Activated CD8-positive, alpha-beta memory T cell treated with anti-CD3 and anti-CD28 coated beads, Interleukin-2, amount 50 U/mL, for 4 hours (primary cell): ENCODE measurements around the gene RETSAT.
"Not testable (repeated sequence)": the region's sequence is repeated elsewhere in the genome, so short reads cannot be mapped to it uniquely, and the experiment has no call there.

Experiments used
- DNase-seq: peaks from one replicate; pipeline ENCODE4 v3.0.0-alpha.2; 2020

The RETSAT gene

DNA sequence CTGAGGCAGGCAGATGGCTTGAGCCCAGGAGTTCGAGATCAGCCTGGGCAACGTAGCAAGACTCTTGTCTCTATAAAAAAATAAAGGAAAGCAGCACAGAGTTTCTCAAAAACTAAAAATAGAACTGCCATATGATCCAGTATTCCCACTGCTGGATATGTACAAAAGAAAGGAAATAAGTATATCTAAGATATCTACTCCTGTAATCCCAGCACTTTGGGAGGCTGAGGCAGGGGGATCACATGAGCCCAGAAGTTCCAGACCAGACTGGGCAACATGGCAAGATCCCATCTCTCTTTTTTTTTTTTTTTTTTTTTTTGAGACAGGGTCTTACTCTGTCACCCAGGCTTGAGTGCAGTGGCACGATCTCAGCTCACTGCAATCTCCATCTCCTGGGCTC, 24.6 kb downstream of the RETSAT start:
- DNase-seq, result not testable (repeated sequence)

GRCh38 chr2:85329181-85329651, 25.1 kb downstream of the RETSAT start:
- DNase-seq, result no peak

DNA sequence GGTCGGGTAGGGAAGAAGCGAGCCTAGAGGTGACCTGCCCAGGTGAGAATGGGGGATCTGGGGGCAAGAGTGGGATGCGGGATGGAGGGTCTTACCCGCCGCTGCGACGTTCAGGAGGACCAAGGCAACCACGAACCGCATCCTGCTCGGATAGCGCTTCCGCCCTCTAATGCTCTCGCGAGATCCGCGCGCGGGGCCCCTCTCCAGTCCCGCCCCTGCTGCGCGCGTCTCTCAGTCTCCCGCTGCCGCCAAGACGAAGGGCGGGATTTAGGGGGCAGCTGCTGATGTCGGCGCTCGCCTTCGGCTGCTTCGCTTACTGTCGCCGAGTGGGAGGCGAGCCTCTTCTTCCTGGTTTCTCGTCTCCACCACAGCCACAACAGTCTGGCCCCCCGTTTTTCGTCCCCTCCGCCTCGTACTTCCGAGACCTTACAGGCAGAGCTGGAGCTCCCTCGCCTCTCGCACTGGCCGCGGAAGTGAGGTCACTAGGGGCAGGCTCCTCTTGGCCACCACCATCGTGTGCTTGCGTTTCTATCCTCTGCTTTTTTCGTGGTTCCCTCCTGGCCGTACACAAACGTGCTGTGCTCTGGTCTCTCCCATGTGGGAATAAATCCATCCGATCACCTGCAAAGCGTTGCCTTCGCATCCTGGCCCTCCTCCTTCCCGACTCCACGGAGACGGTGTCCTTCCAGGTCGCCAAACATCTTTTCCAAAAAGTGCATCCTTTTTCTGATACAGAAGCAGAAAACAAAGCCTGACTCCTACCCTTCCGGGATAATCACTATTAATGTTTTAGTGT, 26.3 kb downstream of the RETSAT start, which contains the start of gene TGOLN2:
TGOLN2 (minus strand) TSS at position 168 of the 796 bp plus-strand sequence; CDS start at position 141, 27 bp downstream.
- DNase-seq, result peak; percentile 95

DNA sequence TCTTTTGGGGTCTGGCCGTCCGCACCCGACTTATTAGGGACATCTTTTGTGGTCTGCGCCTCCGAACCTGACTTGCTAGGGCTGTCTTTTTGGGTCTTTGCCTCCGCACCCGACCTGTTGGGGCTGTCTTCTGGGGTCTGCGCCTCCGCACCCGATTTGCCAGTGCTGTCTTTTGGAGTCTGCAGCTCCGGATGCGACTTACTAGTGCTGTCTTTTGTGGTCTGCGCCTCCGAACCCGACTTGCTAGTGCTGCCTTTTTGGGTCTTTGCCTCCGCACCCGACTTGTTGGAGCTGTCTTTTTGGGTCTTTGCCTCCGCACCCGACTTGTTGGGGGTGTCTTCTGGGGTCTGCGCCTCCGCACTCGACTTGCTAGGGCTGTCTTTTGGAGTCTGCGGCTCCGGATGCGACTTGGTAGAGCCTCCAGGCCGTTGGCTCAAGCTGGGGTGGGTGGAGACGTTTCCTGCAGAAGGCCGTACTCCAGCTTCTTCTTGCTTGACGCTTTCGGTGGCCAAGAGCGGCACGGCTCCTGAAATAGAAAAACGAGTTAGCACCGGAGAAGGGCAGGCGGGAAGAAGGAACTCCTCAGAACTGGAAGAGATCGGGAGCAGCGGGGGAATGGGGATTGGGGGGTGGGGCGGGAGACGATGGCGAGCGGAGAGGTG, 27.0 kb downstream of the RETSAT start:
- peak; percentile 48 for DNase-seq

GRCh38 chr2:85326406-85327159, 27.7 kb downstream of the RETSAT start:
- peak; percentile 39 for DNase-seq

DNA sequence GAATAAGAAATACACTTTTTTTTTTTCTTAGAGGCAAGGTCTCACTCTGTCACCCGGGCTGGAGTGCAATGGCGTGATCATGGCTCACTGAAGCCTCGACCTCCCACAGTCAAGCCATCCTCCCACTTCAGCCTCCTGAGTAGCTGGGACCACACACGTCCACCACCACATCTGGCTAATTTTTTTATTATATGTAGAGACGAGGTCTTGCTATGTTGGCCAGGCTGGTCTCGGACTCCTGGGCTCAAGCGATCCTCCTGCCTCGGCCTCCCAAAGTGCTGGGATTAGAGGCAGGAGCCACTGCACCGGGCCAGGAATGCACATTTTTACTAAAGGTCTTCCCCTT, 28.9 kb downstream of the RETSAT start:
- no peak for DNase-seq

DNA sequence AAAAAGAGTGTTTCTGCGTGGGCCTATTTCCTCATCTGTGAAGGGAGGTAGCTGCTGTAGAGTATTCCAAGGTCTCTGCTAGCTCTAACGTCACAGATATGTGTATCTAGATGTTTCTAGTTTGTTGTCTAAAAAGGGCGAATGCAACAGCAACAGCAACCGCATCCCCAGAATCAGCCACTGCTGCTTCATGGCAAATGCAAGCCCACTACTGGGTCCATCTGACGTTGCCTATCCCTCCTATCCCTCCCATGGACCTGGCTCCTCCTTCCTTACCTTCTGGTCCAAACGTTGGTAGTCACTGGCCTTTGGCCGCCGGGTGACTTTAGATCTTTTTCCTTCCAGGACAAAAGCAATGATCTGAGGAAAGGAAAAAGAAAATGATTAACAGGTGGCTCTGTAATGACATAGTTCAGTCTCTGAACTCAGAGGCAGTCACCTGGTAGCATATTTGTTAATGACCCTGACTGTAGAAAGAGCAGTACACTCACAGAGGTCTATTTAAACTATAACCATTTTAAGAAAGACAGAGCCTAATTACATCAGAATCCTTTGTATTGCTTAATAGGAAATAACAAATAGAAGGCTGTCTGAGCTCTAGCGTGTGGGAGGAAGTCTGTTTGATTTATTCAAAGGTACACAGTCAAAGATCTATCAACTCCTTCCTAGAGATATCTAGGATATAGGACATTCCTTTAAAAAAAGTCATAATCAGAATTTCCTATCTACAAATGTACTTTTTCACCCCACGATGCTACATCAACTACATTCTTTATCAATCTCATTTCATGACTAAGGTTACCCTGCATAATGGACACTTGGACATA, 29.5 kb downstream of the RETSAT start:
- no peak for DNase-seq

- DNase-seq, result not testable (repeated sequence)
These were observed 30.4 kb downstream of the RETSAT start for GRCh38 chr2:85323988-85324367.

DNA sequence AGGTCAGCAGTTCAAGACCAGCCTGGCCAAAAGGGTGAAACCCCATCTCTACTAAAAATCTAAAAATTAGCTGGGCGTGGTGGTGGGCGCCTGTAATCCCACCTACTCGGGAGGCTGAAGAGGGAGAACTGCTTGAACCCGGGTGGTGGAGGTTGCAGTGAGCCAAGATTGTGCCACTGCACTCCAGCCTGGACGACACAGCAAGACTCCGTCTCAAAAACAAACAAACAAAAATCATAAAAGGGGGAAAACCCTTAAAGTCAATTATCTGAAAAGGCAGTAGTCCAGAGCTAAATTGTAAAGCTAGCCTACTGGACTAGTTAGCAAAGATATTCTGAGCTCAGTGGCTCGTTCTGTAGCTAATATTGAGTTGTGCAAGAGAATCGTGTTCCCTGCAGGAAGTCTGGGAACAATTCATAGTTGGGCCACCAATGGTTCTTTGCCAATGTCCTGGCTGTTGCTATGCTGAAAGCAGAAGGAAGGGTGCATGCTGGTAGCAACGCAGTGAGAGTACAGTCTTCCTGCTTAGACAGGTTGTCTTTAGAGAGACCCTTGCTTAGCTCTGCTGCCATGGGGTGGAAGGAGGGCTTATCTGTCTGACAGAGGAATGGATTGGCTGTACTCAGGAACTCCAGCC, 30.9 kb downstream of the RETSAT start:
- DNase-seq, result no peak

DNA sequence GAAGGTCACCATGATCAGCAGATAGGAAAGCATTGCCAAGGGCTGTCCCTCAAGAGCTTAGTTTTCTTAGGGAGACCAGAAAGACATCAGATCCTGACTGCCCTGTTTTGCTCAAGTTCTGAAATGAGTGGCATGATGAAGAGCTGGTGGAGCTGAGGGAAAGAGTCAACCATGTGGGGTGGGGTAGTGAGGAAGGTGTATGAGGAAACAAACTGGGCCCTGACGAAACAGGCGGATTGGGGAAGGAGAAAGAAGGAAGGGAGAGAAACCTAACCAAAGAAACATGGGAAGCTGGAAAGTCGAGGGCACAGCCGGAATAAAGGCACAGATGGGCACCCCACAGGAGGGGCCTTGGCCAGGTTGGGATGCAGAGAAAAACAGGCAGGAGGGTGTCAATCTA, 34.5 kb downstream of the RETSAT start:
- no peak for DNase-seq

DNA sequence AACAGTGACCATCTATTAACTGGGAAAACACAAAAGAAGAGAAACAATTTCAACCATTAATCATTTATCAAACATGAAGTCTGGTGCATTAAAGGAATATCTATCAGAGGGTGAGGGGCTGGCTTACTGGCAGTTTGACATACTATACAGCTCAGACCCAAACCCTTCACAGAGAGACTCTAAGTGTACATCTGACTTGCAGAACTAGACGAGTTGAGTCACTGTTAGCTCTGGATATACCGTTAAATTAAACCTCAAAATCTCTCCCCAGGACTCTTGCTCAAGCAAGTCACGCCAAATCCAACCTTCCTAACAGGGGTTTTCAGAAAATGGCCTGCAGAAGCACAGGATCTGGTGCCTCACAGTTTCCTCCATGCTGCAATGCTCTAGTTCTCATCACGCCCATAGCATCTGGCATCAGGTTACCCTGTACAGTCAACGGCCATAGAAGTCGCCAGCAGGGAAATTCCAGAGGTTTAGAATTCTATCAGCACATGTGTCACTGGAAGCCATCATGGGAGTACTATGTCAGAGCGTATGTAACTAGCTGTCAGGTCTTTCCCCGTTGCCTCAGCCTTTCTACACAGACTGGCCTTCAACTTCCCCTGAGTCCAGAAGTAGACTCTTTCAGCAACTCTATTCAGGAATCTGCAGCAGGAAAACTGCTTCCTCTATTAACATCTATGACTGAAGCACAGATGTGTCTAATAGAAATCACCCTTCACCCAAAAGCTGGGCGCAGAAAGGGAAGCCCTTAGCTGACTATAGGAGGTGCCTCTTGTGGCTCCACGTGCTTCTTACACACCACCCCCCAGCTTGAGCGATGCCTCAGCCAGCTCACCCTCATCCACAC, 35.9 kb downstream of the RETSAT start:
- no peak for DNase-seq

DNA sequence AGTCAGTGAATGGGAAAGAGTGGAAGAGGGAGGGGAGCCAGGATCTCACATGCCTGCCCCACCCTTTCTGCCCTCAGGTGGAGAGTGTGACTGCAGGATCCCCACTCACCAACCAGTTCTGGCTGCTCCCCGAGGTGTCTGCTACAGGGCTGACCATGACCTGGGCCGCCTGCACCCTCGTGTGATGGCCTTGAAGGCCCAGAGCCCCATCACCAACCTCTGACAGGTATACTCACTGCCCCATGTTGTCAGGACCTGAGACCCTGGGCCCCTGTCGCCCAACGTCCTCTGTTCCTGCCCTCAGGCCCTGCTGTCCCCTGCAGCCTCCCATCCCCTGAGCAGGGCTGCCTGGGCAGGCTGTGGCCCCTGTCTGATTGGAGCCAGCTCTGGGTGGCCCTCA, 38.4 kb downstream of the RETSAT start:
- DNase-seq, result not testable (repeated sequence)

GRCh38 chr2:85314884-85315242, 39.5 kb downstream of the RETSAT start:
- no peak for DNase-seq

GRCh38 chr2:85312404-85312803, 41.9 kb downstream of the RETSAT start:
- DNase-seq, result no peak

DNA sequence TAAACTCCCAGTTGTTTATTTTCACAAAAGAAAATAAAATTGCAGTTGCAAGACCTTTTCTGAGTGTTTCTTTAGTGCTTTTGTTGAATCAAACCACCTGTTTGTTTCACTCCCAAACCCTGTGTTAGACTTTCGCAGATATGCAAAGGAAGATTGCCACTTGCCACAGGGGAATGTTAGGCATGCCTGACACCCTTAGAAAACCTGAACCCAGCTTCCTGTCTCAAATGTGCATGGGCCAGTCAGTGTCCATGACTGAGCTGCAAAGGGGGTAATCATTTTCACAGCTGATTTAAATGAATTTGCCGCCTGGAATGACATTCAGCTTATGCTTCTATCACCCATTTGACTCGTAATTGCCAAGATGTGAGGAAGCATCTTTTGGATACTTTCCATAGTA, 44.0 kb downstream of the RETSAT start:
- DNase-seq, result no peak

DNA sequence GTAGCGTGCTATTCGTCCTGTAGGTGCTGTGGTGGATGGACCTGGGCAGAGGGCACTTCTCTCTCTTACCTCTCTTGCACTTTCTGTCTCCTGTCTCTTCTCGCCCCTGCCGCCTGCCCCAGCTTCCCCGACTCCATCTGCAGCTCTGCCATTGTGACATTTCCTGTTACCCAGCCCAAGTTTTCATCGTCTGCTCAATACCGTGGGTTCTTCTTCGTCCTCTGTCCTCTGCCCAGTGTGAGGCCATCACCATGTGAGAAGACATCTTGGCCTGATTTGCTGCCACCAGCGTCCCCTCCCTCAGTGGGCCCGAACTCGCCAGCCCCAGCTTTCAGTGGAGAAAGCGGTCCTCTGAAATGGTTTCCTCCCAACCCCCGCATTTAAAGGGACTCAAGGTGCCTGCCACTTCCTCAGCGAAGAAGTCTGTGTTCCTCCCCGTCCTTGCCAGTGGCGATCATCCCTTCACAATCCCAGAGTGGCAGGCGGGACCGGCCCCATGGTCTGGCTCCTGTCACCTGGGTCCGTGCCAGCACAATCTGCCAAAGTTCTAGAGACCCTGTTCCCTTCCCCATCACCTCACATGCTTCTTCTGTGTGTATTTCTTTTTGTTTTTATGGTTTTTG, 44.5 kb downstream of the RETSAT start:
- DNase-seq, result no peak

- no peak for DNase-seq
These were observed 45.3 kb downstream of the RETSAT start for GRCh38 chr2:85308896-85309555.

- DNase-seq, result no peak
These were observed 46.1 kb downstream of the RETSAT start for GRCh38 chr2:85308201-85308600.

DNA sequence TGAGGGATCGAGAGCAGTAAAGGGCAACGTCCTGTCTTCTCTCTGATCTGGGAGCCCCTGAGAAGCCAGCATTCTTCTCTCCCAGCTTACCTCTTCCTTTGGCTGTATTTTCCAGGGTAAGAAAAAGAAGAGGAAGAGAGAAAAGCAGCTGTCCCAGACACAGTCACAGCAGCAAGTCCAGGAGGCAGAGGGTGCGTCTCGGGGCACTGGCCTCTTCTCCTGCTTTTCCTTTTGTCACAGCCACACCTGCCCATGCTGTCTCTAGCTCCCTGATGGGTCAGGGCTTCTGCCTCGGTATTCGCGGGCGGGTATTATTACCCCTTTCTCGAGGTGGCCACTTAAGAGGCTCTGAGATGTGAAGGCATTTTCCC, 46.8 kb downstream of the RETSAT start:
- DNase-seq, result no peak

DNA sequence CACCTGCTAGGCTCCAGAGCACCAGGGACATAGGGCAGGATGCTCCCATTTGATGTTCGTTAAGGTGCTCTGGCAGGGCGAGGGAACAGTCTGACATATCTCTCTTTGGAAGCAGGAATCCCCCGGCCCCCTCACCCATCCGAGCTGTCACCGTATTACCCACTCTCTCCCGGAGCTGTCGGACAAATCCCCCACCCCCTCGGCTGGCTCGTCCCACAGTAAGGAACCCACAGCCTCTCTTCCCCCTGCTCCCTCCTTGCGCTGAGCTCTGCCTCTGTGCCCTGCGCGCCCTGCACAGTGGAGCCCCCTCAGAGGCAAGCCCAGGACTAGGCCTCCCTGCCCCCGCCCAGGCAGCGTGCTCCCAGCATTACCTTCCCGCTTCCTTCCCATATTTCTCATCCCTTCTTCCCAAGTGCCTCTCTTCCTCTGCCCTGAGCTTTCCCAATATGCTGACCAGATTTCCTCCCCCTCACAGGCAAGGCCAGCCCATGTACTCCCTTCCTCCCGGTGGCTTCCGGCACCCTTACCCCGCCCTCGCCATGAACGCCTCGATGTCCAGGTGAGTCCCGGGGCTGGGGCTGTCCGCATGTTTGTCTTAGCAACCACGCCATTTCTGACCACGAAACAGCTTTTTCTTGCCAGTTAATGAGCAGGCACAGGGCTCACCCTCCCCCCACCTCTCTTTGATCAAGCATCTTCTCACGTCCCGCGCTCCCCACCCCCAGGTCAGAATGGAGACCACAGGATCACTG, 50.4 kb downstream of the RETSAT start:
- DNase-seq, result no peak
